Fibroblast of the aortic adventitia (primary cell): ENCODE data around the gene MAP4K3. TPM values are rescaled to one million over a fixed set of nuclear protein-coding genes. Genes with fewer than 3 reads are reported as not detected.
A peak's percentile ranks its signal among the peaks of the same experiment; 100 is the strongest.

ENCODE experiments used
- DNase-seq: peaks from one replicate; pipeline ENCODE4 v3.0.0-alpha.2; 2010; ENCODE audit warnings: low read depth
- H3K4me3 ChIP-seq: 2 replicates; pipeline ENCODE4 v1.5.1; 2011; ENCODE audit warnings: low read depth, mild to moderate bottlenecking, control low read depth, low read length, moderate library complexity
- total RNA-seq: library from RNA; depleted of rRNA; stranded (reverse); fragments of >200 nt; gene quantifications from 2 replicates; pipeline ENCODE4 v1.2.3, GENCODE V29; 2012; ENCODE audit warnings: low replicate concordance
- TF ChIP-seq, protein P1 (sequence below): IDR thresholded peaks from 2 replicates; pipeline ENCODE4 v1.5.1; 2011; ENCODE audit warnings: mild to moderate bottlenecking, low read length, control low read depth, inconsistent platforms; ENCODE audit not compliant: insufficient read depth

MAP4K3 gene
- total RNA-seq, 1 donor: 48.0 TPM

DNA sequence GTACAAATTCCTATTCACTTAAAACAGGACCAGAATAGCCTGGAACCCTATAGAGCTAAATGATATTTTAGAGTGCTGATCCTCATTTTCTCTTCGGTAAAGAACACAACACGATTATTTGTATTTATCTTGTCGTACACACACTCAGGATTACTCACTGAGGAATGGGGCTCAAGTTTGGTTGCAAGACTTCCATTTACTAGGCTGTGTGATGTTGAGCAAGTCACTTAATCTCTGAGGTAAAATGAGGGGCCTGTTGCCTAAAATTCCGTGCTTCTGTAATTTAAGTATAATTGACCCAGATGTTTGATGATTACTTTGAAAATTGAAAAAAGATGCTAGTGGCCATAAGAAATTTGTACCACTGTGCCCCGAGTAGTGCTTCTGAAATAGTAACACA is 42.6 kb upstream of the MAP4K3 start:
- H3K4me3 ChIP-seq: no peak overlapping the region
- TF ChIP-seq, protein P1, sequence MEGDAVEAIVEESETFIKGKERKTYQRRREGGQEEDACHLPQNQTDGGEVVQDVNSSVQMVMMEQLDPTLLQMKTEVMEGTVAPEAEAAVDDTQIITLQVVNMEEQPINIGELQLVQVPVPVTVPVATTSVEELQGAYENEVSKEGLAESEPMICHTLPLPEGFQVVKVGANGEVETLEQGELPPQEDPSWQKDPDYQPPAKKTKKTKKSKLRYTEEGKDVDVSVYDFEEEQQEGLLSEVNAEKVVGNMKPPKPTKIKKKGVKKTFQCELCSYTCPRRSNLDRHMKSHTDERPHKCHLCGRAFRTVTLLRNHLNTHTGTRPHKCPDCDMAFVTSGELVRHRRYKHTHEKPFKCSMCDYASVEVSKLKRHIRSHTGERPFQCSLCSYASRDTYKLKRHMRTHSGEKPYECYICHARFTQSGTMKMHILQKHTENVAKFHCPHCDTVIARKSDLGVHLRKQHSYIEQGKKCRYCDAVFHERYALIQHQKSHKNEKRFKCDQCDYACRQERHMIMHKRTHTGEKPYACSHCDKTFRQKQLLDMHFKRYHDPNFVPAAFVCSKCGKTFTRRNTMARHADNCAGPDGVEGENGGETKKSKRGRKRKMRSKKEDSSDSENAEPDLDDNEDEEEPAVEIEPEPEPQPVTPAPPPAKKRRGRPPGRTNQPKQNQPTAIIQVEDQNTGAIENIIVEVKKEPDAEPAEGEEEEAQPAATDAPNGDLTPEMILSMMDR: no peak
- DNase-seq: no peak

DNA sequence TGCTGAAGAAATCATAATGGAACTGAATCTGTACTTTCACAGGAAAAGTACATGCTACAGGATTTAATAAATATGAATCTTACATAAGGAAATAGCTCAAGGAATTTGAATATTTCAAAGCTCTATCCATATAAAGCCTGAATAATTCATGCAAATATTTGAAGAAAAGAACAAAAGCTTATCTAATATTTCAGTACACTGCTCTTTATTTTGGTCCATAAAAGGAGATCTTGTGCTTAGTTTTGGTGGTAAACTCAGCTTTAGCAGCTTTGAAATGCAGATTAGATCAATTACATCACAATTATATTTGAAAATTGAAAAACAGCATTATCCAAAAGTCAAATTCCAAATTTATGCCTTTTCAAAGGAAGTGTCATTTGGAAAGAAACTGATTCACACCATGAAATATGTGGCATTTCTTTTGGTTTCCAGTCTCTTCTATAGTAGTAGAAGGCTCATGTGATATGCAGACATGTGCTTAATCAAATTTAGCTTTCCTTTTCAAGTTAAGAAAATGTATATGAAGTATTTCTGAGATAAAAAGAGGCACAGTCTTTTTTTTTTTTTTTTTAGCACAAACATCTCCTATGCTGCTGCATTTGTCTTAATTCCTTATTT is 42.1 kb upstream of the MAP4K3 start:
- DNase-seq: no peak
- H3K4me3 ChIP-seq: no peak overlapping the region
- TF ChIP-seq, protein P1: no peak

DNA sequence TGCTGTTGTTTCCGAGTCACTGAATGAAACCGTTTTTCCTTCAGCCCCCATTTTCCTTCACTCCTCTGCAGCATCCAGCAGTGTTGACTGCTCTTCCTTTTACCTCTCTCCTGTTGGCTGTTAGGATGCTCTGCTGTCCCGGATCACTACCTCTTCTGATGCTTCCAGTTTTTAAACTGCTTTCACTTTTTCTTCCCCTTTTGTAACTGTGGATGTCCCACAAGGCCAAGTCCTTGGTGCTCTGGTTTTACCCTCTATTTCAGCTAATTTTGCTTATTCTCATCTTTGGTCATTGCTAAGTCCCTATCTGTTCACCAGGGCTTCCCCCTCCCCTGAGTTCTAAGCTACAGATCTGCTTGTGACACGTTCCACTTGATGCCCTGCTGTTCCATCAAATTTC is 39.4 kb upstream of the MAP4K3 start:
- TF ChIP-seq, protein P1: no peak
- H3K4me3 ChIP-seq: no peak overlapping the region
- DNase-seq: no peak

DNA sequence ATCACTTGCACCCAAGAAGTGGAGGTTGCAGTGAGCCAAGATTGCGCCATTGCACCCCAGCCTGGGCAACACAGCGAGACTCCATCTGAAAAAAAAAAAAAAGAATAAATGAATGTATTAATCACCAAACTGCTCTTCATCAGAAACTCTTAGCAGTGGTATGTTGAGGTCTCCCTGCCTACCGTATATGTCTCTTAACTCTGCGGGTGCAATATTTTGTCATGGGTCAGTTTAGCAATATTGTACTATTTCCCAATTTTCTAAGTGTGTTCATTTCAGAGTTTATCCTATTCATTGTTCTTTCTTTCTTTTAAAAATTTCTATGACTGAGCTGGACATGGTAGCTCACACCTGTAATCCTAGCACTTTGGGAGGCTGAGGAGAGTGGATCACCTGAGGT is 37.9 kb upstream of the MAP4K3 start:
- no peak for DNase-seq
- TF ChIP-seq, protein P1: no peak
- no peak overlapping the region for H3K4me3 ChIP-seq

DNA sequence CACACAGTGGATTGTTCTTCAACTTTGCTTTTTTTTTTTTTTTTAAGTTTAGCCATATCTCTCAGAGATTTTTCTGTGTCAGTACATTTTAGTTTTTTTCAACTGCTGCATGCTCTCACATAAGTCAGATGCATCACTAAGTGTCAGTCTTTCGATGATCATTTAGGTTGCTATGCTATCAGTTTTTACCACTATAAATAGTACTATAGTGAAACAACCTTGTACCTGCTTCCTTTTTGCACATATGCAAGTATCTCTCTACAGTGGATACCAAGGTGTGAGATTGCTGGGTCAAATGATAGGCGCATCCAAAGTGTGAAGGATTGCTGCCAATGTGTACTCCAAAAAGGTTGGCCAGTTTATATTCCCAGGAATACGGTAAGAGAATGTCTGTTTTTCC is 33.5 kb upstream of the MAP4K3 start:
- no peak overlapping the region for H3K4me3 ChIP-seq
- DNase-seq: no peak
- TF ChIP-seq, protein P1: no peak

DNA sequence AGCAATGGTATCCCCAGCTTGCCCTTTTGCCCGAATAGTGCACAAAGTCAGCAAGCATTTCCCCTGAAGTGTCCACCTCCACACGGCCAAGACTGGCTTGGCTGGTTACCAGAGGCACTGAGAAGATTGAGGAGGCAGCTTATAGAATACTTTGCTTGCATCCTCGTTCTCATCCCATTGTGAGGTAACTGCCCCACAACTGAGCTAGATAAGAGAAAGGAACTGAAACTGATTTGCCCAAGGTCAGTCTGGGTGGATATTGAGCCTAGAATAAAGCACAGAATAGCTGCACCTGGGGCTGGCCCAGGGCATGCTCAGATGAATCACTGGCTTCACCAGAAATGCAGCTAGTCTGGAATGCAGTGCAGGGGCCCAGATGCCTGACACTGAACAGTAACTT is 32.7 kb upstream of the MAP4K3 start:
- TF ChIP-seq, protein P1: no peak
- peak; percentile 64 for DNase-seq

More for the DNA sequence above, 32.7 kb upstream of the MAP4K3 start:
- no peak overlapping the region for H3K4me3 ChIP-seq
